HepG2 (cell line): ENCODE data around the gene CEBPG. TPM values are rescaled to one million over a fixed set of nuclear protein-coding genes. Genes with fewer than 3 reads are reported as not detected.

Experiments used
- ATAC-seq: fragments of 200-7000 bp; cut with Tn5 transposase; 3 replicates; pipeline ENCODE4 v1.9.1; 2020; ENCODE audit warnings: mild to moderate bottlenecking, moderate library complexity
- BruUV-seq: library from RNA; stranded (reverse); fragments of 400-500 nt; replicated peaks from 2 replicates; lab custom pipeline; 2021; lab: Mats Ljungman, UMichigan
- CTCF ChIA-PET: fragments of 300-600 bp; formaldehyde crosslinking; extraction: SDS; loops from one replicate; lab custom pipeline; 2021; ENCODE audit warnings: low total read pairs, inconsistent platforms, low intra/inter-chr PET ratio; lab: Yijun Ruan, JAX
- POLR2A ChIA-PET: fragments of 350-600 bp; sonication (Branson Sonifier 250); formaldehyde crosslinking; loops from one replicate; lab custom pipeline; 2020; ENCODE audit warnings: antibody characterized with exemption, inconsistent platforms; lab: Yijun Ruan, JAX
- DNase-seq: peaks from one replicate; pipeline ENCODE4 v3.0.0-alpha.2; 2015; ENCODE audit warnings: low spot score
- FAIRE-seq: peaks from 3 replicates; lab custom pipeline; 2011; peaks lifted over from hg19 to GRCh38; lab: Jason Lieb, UNC
- H2AFZ ChIP-seq: one replicate; pipeline ENCODE4 v1.6.1; 2011; ENCODE audit warnings: low read length, inconsistent platforms
- H3K27ac ChIP-seq: fragments of 300-600 bp; 3 replicates; pipeline ENCODE4 v1.8.0; 2011; ENCODE audit warnings: mixed run types, mild to moderate bottlenecking, mixed read lengths, low read length, inconsistent platforms; ENCODE audit not compliant: insufficient read depth; ENCODE audit errors: extremely low read length
- H3K27me3 ChIP-seq, 2 experiments: fragments of 200-600 bp in 1 of 2; 2 replicates in 1 of 2; 3 replicates in 1 of 2; pipeline versions ENCODE4 v1.6.0 to v1.8.0; 2011; ENCODE audit warnings: low read length in 2 of 2, mild to moderate bottlenecking in 2 of 2, moderate library complexity in 2 of 2, inconsistent platforms in 1 of 2; ENCODE audit not compliant: insufficient read depth in 2 of 2, control insufficient read depth in 1 of 2
- H3K36me3 ChIP-seq, 2 experiments: fragments of 200-600 bp in 1 of 2; replicated peaks in 1 of 2; 2 replicates in 1 of 2; 3 replicates in 1 of 2; pipeline versions ENCODE4 v1.5.1 to v1.8.0; 2011; ENCODE audit warnings: low read length in 2 of 2, inconsistent platforms in 1 of 2; ENCODE audit not compliant: insufficient read depth in 2 of 2, control insufficient read depth in 1 of 2
- H3K4me1 ChIP-seq: 2 replicates; pipeline ENCODE4 v1.5.1; 2012; ENCODE audit warnings: low read length, inconsistent platforms; ENCODE audit not compliant: insufficient read depth
- H3K4me2 ChIP-seq: 2 replicates; pipeline ENCODE4 v1.6.0; 2011; ENCODE audit warnings: low read depth, low read length, inconsistent platforms
- H3K4me3 ChIP-seq, 3 experiments: fragments of 200-600 bp in 1 of 3; sonication (generic), shearing (Covaris generic) in 1 of 3; replicated peaks in 1 of 3; 2 replicates each; pipeline ENCODE4 v1.5.1; 2011 to 2016; ENCODE audit warnings: low read length in 3 of 3, inconsistent platforms in 2 of 3, low read depth in 2 of 3, mild to moderate bottlenecking in 2 of 3, control low read depth in 1 of 3, mixed read lengths in 1 of 3; ENCODE audit not compliant: insufficient read depth in 1 of 3
- H3K79me2 ChIP-seq: one replicate; pipeline ENCODE4 v1.6.1; 2011; ENCODE audit warnings: low read length, inconsistent platforms; ENCODE audit not compliant: insufficient read depth
- H3K9ac ChIP-seq: 2 replicates; pipeline ENCODE4 v1.6.0; 2011; ENCODE audit warnings: mild to moderate bottlenecking, low read depth, low read length, inconsistent platforms; ENCODE audit not compliant: insufficient read depth
- H3K9me3 ChIP-seq: 2 replicates; pipeline ENCODE4 v1.5.1; 2012; ENCODE audit warnings: mild to moderate bottlenecking, low read length
- H4K20me1 ChIP-seq: 2 replicates; pipeline ENCODE4 v1.6.0; 2011; ENCODE audit warnings: inconsistent platforms, mild to moderate bottlenecking, low read length, moderate library complexity; ENCODE audit not compliant: insufficient read depth
- ETV6 ChIP-seq: sonication (generic); formaldehyde crosslinking; conservative IDR thresholded peaks from 2 replicates; pipeline ENCODE4 v1.4.0; 2020; ENCODE audit warnings: missing genetic modification reagents
- RFX1 ChIP-seq: fragments of 450-650 bp; IDR thresholded peaks from 2 replicates; pipeline ENCODE4 v1.6.1; 2017
- RORA ChIP-seq: sonication (generic); formaldehyde crosslinking; IDR thresholded peaks from 2 replicates; pipeline ENCODE4 v1.5.0; 2020; ENCODE audit warnings: mild to moderate bottlenecking, missing genetic modification reagents, moderate library complexity
- SMARCE1 ChIP-seq: fragments of 450-650 bp; IDR thresholded peaks from 2 replicates; pipeline ENCODE4 v1.6.1; 2017; ENCODE audit warnings: borderline replicate concordance
- TMF1 ChIP-seq: sonication (generic); formaldehyde crosslinking; IDR thresholded peaks from 2 replicates; pipeline ENCODE4 v1.8.1; 2022; ENCODE audit warnings: low read depth, missing genetic modification reagents
- ZEB1 ChIP-seq: IDR thresholded peaks from 2 replicates; pipeline ENCODE4 v1.6.1; 2012; ENCODE audit warnings: mild to moderate bottlenecking, low read depth, inconsistent platforms; ENCODE audit not compliant: insufficient replicate concordance
- ZNF530 ChIP-seq: sonication (generic); formaldehyde crosslinking; IDR thresholded peaks from 2 replicates; pipeline ENCODE4 v1.5.0; 2020; ENCODE audit warnings: low read depth, mild to moderate bottlenecking, missing genetic modification reagents
- ZNF619 ChIP-seq: sonication (generic); formaldehyde crosslinking; IDR thresholded peaks from 2 replicates; pipeline ENCODE4 v1.4.0; 2020; ENCODE audit warnings: mild to moderate bottlenecking, missing genetic modification reagents
- ZNF7 ChIP-seq: IDR thresholded peaks from 2 replicates; pipeline ENCODE4 v1.6.1; 2016; ENCODE audit warnings: missing biosample characterization, missing genetic modification reagents
- ZSCAN25 ChIP-seq: sonication (generic); formaldehyde crosslinking; IDR thresholded peaks from 2 replicates; pipeline ENCODE4 v1.8.0; 2022; ENCODE audit warnings: mild to moderate bottlenecking, missing genetic modification reagents
- WGBS: methylation state at CpG from one replicate; pipeline ENCODE4 v1.1.6; 2017; ENCODE audit warnings: low lambda C conversion rate; 5-methylcytosine and 5-hydroxymethylcytosine counted together
- in situ Hi-C: cut with HindIII; loops from 2 replicates; pipeline ENCODE4 v1.10.0; 2017; ENCODE audit warnings: low pct_unique_long_range_greater_than_20kb; ENCODE audit not compliant: extremely low pct_ligation_motif_present
- intact Hi-C: fragments of 100-400 bp; cut with micrococcal nuclease; formaldehyde crosslinking; loops from one replicate; pipeline ENCODE4 v1.10.0; 2022; ENCODE audit not compliant: unreplicated experiment
- polyA plus RNA-seq, 8 experiments: library from polyadenylated mRNA; depleted of rRNA in 3 of 8; stranded (reverse) in 7 of 8; unstranded in 1 of 8; fragments of >200 nt; fragmentation: Illumina TruSeq in 4 of 8; extraction: Trizol in 4 of 8; gene quantifications; 2 replicates each; pipeline versions ENCODE4 v1.2.1 to v1.2.3, GENCODE V29; 2011 to 2016; ENCODE audit warnings: low read depth in 4 of 8, missing spikeins in 1 of 8, mixed read lengths in 1 of 8; ENCODE audit not compliant: insufficient read depth in 1 of 8
- total RNA-seq, 5 experiments: library from RNA; depleted of rRNA; stranded (reverse); fragments of >200 nt; fragmentation: Illumina TruSeq; extraction: Trizol; gene quantifications; 2 replicates each; pipeline ENCODE4 v1.2.3, GENCODE V29; 2016; ENCODE audit warnings: low read depth in 1 of 5
- TF ChIP-seq, protein P1 (sequence below): sonication (generic); formaldehyde crosslinking; IDR thresholded peaks from 2 replicates; pipeline ENCODE4 v1.4.0; 2020; ENCODE audit warnings: missing genetic modification reagents, mild to moderate bottlenecking, borderline replicate concordance
- TF ChIP-seq, protein P2 (sequence below): sonication (generic); formaldehyde crosslinking; IDR thresholded peaks from 2 replicates; pipeline ENCODE4 v1.5.0; 2020; ENCODE audit warnings: mild to moderate bottlenecking, missing genetic modification reagents
- TF ChIP-seq, protein P3 (sequence below): sonication (generic); formaldehyde crosslinking; IDR thresholded peaks from 2 replicates; pipeline ENCODE4 v1.5.0; 2020; ENCODE audit warnings: missing genetic modification reagents
- TF ChIP-seq, protein P4 (sequence below): sonication (generic); formaldehyde crosslinking; IDR thresholded peaks from 2 replicates; pipeline ENCODE4 v1.5.1; 2020; ENCODE audit warnings: missing genetic modification reagents, mild to moderate bottlenecking, borderline replicate concordance
- TF ChIP-seq, protein P5 (sequence below): sonication (generic); formaldehyde crosslinking; conservative IDR thresholded peaks from 2 replicates; pipeline ENCODE4 v1.4.0; 2020; ENCODE audit warnings: missing genetic modification reagents

Gene CEBPG
- total and polyA plus RNA-seq, 2 of the 13 experiments (the other 11 are each of a cell fraction or from before 2014, with no cell fraction given) = 25.7 to 34.3 TPM

DNA sequence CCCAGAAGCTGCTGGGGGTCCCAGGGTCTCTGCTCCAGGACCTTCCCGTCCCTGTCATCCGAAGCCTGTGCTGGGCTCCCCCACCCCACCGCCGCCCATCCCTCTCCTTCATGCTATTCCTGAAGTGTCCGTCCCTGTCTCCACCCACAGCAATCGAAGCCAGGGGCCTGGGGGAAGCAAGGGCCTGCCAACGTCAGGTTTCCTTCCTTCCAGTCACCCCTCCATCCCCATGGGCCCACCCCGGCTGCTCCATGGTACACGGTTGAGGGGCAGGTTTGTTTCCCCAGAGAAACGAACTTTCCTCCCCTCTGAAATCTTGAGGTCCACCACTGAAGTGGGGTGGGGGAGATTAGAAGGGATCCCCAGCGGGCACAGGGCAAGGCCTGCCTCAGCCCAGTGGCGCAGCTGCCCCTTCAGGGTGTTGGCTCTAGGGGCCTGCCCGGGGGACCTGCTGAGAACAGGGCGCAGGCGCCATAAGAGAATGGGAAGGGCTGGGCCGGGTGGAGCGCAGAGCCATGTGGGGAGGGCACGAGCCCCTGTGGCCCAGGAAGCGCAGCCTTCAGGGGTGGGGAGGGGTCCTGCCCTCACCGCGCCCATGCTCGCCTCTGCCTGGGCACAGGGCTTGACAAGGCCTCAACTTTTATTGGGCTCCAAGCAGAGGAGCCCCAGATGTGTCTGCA is 16.1 kb downstream of the CEBPG start:
- H3K9me3 ChIP-seq = no peaks in the 10 kb centered on the region
- 97% methylated on average over 14 of the region's 22 CpGs for WGBS
- ChIA-PET POLR2A (interaction anchor here (1.2 to 4.7 kb wide), 3 partner anchors 13 to 41 kb away, joined by 3 to 35 read pairs (median 5); partner anchors contain the start of gene CEBPG), CTCF (no interaction called here)
- FAIRE-seq (no peak), ATAC-seq (no peak), DNase-seq (no peak)
- no peaks in the 10 kb centered on the region for H3K27me3 ChIP-seq
- peaks cover 49% of the 10 kb centered on the region for H3K4me1 ChIP-seq
- intact Hi-C loops (loop anchor here (5.0 kb wide), 1 partner anchor 87 kb away; the partner anchor contains the start of gene CEBPA), in situ Hi-C loops (no loop called here)
- peaks cover 6 to 11% of the 10 kb centered on the region in 2 experiments; a peak in 4 of 5 replicates for H3K36me3 ChIP-seq
- H4K20me1 ChIP-seq = 0 out of 2 replicates have a peak, but pooled peaks cover 2% of the 10 kb centered on the region
- BruUV-seq = no TSS peak
- no peak overlapping the region for H3K4me3 ChIP-seq
- peaks cover 21% of the 10 kb centered on the region for H3K79me2 ChIP-seq
- no peak overlapping the region for H3K4me2 ChIP-seq
- H2AFZ ChIP-seq = no peak overlapping the region
- no peak overlapping the region for H3K9ac ChIP-seq
- H3K27ac ChIP-seq = no peak overlapping the region
- TF ChIP-seq TMF1 = no peak
- TF ChIP-seq ZNF7 = no peak
- TF ChIP-seq, protein P1, sequence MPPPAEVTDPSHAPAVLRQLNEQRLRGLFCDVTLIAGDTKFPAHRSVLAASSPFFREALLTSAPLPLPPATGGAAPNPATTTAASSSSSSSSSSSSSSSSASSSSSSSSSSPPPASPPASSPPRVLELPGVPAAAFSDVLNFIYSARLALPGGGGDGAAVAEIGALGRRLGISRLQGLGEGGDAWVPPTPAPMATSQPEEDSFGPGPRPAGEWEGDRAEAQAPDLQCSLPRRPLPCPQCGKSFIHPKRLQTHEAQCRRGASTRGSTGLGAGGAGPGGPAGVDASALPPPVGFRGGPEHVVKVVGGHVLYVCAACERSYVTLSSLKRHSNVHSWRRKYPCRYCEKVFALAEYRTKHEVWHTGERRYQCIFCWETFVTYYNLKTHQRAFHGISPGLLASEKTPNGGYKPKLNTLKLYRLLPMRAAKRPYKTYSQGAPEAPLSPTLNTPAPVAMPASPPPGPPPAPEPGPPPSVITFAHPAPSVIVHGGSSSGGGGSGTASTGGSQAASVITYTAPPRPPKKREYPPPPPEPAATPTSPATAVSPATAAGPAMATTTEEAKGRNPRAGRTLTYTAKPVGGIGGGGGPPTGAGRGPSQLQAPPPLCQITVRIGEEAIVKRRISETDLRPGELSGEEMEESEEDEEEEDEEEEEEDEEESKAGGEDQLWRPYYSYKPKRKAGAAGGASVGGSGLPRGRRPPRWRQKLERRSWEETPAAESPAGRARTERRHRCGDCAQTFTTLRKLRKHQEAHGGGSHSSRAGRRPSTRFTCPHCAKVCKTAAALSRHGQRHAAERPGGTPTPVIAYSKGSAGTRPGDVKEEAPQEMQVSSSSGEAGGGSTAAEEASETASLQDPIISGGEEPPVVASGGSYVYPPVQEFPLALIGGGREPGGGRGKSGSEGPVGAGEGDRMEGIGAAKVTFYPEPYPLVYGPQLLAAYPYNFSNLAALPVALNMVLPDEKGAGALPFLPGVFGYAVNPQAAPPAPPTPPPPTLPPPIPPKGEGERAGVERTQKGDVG (CRISPR knock-in tag) = no peak
- no peak for TF ChIP-seq RFX1
- TF ChIP-seq, protein P2, sequence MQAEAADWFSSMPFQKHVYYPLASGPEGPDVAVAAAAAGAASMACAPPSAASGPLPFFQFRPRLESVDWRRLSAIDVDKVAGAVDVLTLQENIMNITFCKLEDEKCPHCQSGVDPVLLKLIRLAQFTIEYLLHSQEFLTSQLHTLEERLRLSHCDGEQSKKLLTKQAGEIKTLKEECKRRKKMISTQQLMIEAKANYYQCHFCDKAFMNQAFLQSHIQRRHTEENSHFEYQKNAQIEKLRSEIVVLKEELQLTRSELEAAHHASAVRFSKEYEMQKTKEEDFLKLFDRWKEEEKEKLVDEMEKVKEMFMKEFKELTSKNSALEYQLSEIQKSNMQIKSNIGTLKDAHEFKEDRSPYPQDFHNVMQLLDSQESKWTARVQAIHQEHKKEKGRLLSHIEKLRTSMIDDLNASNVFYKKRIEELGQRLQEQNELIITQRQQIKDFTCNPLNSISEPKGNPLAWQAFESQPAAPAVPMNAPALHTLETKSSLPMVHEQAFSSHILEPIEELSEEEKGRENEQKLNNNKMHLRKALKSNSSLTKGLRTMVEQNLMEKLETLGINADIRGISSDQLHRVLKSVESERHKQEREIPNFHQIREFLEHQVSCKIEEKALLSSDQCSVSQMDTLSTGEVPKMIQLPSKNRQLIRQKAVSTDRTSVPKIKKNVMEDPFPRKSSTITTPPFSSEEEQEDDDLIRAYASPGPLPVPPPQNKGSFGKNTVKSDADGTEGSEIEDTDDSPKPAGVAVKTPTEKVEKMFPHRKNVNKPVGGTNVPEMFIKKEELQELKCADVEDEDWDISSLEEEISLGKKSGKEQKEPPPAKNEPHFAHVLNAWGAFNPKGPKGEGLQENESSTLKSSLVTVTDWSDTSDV (CRISPR knock-in tag) = no peak
- TF ChIP-seq ZEB1 = no peak
- TF ChIP-seq ZNF619 (CRISPR knock-in tag) = no peak
- no peak for TF ChIP-seq SMARCE1
- TF ChIP-seq ZSCAN25 (CRISPR knock-in tag) = no peak
- TF ChIP-seq, protein P3, sequence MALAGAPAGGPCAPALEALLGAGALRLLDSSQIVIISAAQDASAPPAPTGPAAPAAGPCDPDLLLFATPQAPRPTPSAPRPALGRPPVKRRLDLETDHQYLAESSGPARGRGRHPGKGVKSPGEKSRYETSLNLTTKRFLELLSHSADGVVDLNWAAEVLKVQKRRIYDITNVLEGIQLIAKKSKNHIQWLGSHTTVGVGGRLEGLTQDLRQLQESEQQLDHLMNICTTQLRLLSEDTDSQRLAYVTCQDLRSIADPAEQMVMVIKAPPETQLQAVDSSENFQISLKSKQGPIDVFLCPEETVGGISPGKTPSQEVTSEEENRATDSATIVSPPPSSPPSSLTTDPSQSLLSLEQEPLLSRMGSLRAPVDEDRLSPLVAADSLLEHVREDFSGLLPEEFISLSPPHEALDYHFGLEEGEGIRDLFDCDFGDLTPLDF (CRISPR knock-in tag) = no peak
- no peak for TF ChIP-seq RORA (CRISPR knock-in tag)
- no peak for TF ChIP-seq ZNF530 (CRISPR knock-in tag)
- TF ChIP-seq, protein P4, sequence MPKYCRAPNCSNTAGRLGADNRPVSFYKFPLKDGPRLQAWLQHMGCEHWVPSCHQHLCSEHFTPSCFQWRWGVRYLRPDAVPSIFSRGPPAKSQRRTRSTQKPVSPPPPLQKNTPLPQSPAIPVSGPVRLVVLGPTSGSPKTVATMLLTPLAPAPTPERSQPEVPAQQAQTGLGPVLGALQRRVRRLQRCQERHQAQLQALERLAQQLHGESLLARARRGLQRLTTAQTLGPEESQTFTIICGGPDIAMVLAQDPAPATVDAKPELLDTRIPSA (CRISPR knock-in tag) = no peak
- TF ChIP-seq, protein P5, sequence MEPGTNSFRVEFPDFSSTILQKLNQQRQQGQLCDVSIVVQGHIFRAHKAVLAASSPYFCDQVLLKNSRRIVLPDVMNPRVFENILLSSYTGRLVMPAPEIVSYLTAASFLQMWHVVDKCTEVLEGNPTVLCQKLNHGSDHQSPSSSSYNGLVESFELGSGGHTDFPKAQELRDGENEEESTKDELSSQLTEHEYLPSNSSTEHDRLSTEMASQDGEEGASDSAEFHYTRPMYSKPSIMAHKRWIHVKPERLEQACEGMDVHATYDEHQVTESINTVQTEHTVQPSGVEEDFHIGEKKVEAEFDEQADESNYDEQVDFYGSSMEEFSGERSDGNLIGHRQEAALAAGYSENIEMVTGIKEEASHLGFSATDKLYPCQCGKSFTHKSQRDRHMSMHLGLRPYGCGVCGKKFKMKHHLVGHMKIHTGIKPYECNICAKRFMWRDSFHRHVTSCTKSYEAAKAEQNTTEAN (CRISPR knock-in tag) = no peak
- no peak for TF ChIP-seq ETV6 (CRISPR knock-in tag)
